Smooth muscle cell of the pulmonary artery (primary cell): ENCODE data around the gene SPTY2D1. TPM values are rescaled to one million over a fixed set of nuclear protein-coding genes. Genes with fewer than 3 reads are reported as not detected.

Experiments used
- total RNA-seq: library from RNA; depleted of rRNA; stranded (reverse); fragments of >200 nt; gene quantifications from 2 replicates; pipeline ENCODE4 v1.2.3, GENCODE V29; 2014

Gene SPTY2D1
- total RNA-seq: 15.7 and 17.5 TPM in 2 replicates

DNA sequence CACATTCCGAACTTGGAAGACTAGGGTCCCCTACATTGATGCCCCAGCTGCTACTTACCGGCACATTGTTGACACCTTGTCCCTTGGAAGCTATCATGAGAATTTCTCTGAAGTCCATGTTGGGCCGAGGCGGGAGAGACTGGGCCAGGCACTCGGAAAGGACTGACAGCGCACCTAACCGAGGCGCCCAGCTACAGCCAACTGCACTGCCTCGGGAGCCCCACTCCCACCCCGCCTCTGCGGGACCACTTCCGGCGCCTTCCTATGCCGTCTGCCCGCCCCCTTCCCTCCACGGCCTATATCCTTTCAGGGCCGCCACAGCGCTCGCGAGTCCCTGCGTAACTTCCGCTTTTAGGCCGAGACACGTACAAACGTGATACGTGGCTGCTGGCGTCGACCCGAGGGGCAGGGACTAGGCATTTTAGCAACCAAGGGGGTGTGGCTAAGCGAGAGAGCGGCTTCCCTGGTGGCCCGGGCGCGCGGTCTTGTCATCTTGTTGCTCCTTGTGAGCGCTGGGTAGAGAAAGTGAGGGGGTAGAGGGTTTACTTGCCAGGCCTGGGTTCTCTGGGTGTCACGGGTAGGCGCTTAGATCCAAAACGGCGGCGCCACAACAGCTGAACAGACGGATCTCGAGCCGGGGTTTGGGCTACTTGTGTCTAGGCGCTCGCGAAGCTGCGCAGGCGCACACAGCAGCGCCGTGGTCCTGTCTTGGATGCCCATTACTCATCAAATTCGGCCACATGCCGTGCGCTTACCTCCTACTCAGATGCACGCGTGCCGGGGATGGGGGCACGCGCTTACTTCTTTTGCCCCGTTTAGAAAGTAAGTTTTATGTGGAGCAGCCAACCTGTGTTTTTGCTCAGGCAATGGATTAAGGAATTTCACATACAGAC lies at the start of gene SPTY2D1:
TSS of gene SPTY2D1 (minus strand) at position 203 of the 893 bp plus-strand sequence. CDS start at position 118, 85 bp downstream.

DNA sequence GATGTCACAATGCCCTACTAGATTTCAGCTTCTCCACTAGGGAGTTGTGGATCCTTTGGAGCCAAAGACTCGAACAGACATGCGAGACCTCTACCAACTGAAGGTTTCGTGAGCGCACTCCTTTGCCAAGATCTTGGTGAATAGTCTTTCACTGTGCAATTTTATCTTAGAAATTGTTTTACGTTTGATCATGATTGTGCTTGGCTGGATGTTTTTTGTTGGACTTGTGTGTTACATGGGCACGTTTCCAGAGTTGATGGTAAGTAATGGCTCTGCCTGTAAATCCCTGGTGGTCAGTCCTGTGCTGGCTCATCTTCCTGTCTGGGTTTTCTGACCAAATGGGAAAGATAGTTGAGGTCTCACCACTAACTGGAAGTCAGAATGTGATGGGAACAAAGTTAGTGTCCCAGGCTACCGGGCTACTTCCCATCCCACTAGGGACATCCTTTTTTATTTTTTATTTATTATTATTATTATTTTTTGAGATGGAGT lies 34.4 kb downstream of the SPTY2D1 start, which contains the start of gene MISFA:
TSS of gene MISFA (plus strand) at position 51 of the 492 bp plus-strand sequence. CDS start at position 191, 140 bp downstream.

DNA sequence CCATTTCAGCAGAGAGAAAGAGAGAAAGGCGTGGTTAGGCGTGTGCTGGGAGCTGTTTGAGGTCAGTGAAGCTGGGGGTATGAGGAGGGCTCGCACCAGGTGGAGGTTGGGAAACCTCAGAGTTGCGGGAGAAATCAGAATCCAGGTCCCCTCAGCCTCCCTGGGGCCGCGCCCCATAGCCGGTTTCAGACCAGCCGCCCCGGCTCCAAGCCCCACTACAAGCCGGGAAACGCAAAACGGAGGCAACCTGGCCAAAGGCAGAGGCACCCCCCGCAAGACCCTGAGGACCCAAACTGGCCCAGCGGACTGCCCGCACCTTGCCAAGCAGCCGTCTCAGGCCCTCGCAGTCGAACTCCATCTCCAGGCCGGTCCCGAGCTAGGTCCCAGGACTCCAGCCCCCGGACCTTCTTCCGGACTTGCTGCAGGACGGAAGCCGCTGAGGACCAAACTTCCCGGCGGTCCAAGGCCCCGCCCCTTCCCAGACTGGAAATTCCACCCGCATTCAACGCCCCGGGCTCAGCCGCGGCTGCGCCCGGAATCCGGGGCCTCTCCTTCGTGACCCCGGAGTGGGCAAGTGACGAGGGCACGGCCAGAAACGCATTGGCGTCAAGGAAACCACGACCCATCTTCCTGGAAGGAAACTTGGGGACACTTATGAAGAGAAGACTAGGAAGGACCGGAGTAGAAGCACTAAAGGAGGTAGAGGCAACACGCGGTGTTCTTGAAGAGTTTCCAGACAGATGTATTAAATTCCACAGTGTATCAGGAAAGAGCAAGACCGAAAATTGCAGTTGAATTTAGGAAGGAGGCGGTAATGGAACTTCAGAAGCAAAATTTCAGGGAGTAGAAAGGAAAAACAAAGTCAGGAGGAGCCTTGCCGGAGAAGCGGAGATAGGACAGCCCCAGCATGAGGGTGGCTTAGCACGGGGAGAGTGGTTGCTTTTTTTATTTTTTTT lies 45.6 kb downstream of the SPTY2D1 start, which contains the start of gene UEVLD:
TSS of gene UEVLD (minus strand) at position 438 of the 956 bp plus-strand sequence. CDS start at position 358, 80 bp downstream.

Other genes starting within 250 kb of the SPTY2D1 start
- 1,096 and 1,193 TPM in 2 replicates for gene LDHA, start 239.8 kb downstream of the SPTY2D1 start, total RNA-seq
- gene LDHC, start 222.0 kb downstream of the SPTY2D1 start, total RNA-seq: not detected in 2 replicates
- not detected in 2 replicates for gene LDHAL6A, start 178.5 kb downstream of the SPTY2D1 start, total RNA-seq
- 47.8 and 51.7 TPM in 2 replicates for gene TSG101, start 107.4 kb downstream of the SPTY2D1 start, total RNA-seq
- gene UEVLD, start 45.6 kb downstream of the SPTY2D1 start, total RNA-seq: 21.8 and 24.8 TPM in 2 replicates
- gene MISFA, start 34.6 kb downstream of the SPTY2D1 start, total RNA-seq: 0.43 and 0.52 TPM in 2 replicates
- gene TMEM86A, start 64.4 kb upstream of the SPTY2D1 start, total RNA-seq: 0.30 and 0.33 TPM in 2 replicates
- not detected in 2 replicates for gene IGSF22, start 91.8 kb upstream of the SPTY2D1 start, total RNA-seq
- gene PTPN5, start 157.5 kb upstream of the SPTY2D1 start, total RNA-seq: not detected in 2 replicates